Vagina (tissue), 2 donors: ENCODE data around the gene FBXL17. TPM values are rescaled to one million over a fixed set of nuclear protein-coding genes. Genes with fewer than 3 reads are reported as not detected.

Experiments used
- DNase-seq, 2 donors: peaks; one replicate each; pipeline ENCODE4 v3.0.0-alpha.2; 2017; ENCODE audit errors: extremely low spot score in 2 of 2
- H3K27ac ChIP-seq: fragments of 200-600 bp; sonication (generic); one replicate; pipeline ENCODE4 v1.5.1; 2019
- H3K27me3 ChIP-seq: fragments of 200-600 bp; sonication (generic); one replicate; pipeline ENCODE4 v1.5.1; 2019
- H3K36me3 ChIP-seq, 2 donors: fragments of 200-600 bp; sonication (generic); one replicate each; pipeline ENCODE4 v1.5.1; 2017 to 2019
- H3K4me1 ChIP-seq: fragments of 200-600 bp; sonication (generic); one replicate; pipeline ENCODE4 v1.5.1; 2019
- H3K4me3 ChIP-seq, 2 donors: fragments of 200-600 bp; sonication (generic); 1 replicate in 1 of 2; 2 replicates in 1 of 2; pipeline ENCODE4 v1.5.1; 2016 to 2019
- H3K9me3 ChIP-seq: fragments of 200-600 bp; sonication (generic); one replicate; pipeline ENCODE4 v1.5.1; 2019
- POLR2A ChIP-seq, 2 donors: fragments of 450-650 bp; IDR thresholded peaks; one replicate each; pipeline ENCODE4 v1.6.1; 2017; ENCODE audit warnings: antibody characterized with exemption in 2 of 2, mild to moderate bottlenecking in 2 of 2, moderate library complexity in 2 of 2
- POLR2AphosphoS5 ChIP-seq, 2 donors: sonication (generic); formaldehyde crosslinking; IDR thresholded peaks; one replicate each; pipeline ENCODE4 v1.9.0; 2017; ENCODE audit warnings: antibody characterized with exemption in 2 of 2, mild to moderate bottlenecking in 2 of 2, low read depth in 1 of 2; ENCODE audit not compliant: insufficient read depth in 1 of 2
- intact Hi-C: fragments of 100-400 bp; cut with DNase I; formaldehyde crosslinking; loops from one replicate; pipeline ENCODE4 v1.15.1; 2023
- total RNA-seq: library from RNA; depleted of rRNA; stranded (reverse); fragments of >200 nt; gene quantifications from one replicate; pipeline ENCODE4 v1.2.3, GENCODE V29; 2016
- TF ChIP-seq, protein P1 (sequence below), 3 experiments: fragments of 450-650 bp in 2 of 3; fragments of 200-600 bp in 1 of 3; sonication (generic) in 1 of 3; IDR thresholded peaks; one replicate each; pipeline ENCODE4 v1.5.1; 2017 to 2019; ENCODE audit warnings: antibody characterized with exemption in 3 of 3, mild to moderate bottlenecking in 2 of 3, moderate library complexity in 2 of 3

The FBXL17 gene
- total RNA-seq, 1 donor from 2014 or later: 15.0 TPM

DNA sequence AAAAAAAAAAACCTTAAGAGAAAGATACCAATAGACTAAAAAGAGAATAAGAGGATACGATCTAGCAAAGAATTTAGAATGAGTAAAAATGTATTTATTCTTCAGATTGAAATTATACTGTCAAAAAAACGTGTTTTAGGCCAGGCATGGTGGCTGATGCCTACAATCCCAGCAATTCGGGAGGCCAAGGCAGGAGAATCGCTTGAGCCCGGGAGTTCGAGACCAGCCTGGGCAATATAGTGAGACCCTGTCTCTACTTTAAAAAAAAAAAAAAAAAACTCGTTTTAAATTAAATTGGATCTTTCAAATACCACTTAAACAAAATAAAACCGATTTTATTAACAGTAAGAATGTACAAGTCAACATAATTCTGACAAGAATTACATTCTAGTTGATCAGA is 41.8 kb downstream of the FBXL17 start:
- no peaks in the 10 kb centered on the region for H3K36me3 ChIP-seq
- H3K9me3 ChIP-seq: no peaks in the 10 kb centered on the region
- no peak for DNase-seq
- TF ChIP-seq POLR2AphosphoS5 (IDR thresholded peaks at IDR 0.05; ENCODE audit: insufficient read depth in 1 of 2, low read depth in 1 of 2): no peak
- TF ChIP-seq POLR2A (IDR thresholded peaks at IDR 0.05): no peak
- TF ChIP-seq, protein P1, sequence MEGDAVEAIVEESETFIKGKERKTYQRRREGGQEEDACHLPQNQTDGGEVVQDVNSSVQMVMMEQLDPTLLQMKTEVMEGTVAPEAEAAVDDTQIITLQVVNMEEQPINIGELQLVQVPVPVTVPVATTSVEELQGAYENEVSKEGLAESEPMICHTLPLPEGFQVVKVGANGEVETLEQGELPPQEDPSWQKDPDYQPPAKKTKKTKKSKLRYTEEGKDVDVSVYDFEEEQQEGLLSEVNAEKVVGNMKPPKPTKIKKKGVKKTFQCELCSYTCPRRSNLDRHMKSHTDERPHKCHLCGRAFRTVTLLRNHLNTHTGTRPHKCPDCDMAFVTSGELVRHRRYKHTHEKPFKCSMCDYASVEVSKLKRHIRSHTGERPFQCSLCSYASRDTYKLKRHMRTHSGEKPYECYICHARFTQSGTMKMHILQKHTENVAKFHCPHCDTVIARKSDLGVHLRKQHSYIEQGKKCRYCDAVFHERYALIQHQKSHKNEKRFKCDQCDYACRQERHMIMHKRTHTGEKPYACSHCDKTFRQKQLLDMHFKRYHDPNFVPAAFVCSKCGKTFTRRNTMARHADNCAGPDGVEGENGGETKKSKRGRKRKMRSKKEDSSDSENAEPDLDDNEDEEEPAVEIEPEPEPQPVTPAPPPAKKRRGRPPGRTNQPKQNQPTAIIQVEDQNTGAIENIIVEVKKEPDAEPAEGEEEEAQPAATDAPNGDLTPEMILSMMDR (IDR thresholded peaks at IDR 0.05): no peak
- no peaks in the 10 kb centered on the region for H3K4me1 ChIP-seq
- H3K4me3 ChIP-seq: no peak overlapping the region
- H3K27ac ChIP-seq: no peak overlapping the region
- H3K27me3 ChIP-seq: no peaks in the 10 kb centered on the region
- intact Hi-C loops: no loop called here

DNA sequence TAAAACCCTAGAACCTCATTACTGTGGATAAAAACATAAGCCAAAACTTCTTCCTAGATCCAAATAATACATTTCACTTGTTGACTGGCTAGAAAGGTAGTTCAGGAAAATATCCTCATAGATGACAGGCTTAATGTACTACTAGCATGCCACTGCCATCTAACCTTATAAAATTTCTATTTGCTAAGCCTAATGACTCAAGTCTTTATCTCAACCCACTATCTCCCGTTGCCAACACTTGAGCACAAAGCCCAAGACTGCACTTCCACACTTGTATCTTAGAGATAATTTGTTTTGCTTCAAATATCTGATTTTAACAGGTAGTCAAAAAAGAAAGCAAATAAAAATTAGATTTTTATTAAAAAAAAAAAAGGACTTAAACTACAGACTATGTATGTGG is 42.7 kb downstream of the FBXL17 start:
- no peaks in the 10 kb centered on the region for H3K36me3 ChIP-seq
- intact Hi-C loops: no loop called here

DNA sequence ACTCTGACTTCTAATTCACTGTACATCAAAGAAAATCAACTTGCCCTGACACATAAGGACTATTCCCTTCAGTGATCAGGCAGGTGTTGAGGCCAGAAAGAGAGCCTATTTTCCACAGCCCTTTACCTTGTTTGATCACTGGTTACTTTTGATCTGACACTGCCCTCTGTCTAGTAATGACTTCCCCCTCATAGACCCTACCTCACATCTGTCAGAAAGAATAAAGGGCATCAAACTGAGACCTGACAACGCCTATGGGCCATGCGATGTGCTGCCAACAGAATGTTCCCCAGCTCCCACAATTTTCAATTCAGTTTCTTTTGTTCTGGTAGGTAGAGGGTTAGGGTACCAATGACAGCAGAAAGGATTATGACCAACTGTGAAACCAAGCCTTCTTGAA is 47.7 kb downstream of the FBXL17 start:
- H3K9me3 ChIP-seq: no peaks in the 10 kb centered on the region
- H3K4me3 ChIP-seq: no peak overlapping the region
- no peak for DNase-seq
- no peaks in the 10 kb centered on the region for H3K4me1 ChIP-seq
- no peak for TF ChIP-seq POLR2A (IDR thresholded peaks at IDR 0.05)
- TF ChIP-seq POLR2AphosphoS5 (IDR thresholded peaks at IDR 0.05; ENCODE audit: insufficient read depth in 1 of 2, low read depth in 1 of 2): no peak
- TF ChIP-seq, protein P1 (IDR thresholded peaks at IDR 0.05): no peak
- no peaks in the 10 kb centered on the region for H3K36me3 ChIP-seq
- intact Hi-C loops: no loop called here
- H3K27me3 ChIP-seq: no peaks in the 10 kb centered on the region
- no peak overlapping the region for H3K27ac ChIP-seq

More for the DNA sequence above, 42.7 kb downstream of the FBXL17 start:
- Histone ChIP-seq H3K9me3 (no peaks in the 10 kb centered on the region), H3K4me1 (no peaks in the 10 kb centered on the region), H3K4me3 (no peak overlapping the region), H3K27me3 (no peaks in the 10 kb centered on the region), H3K27ac (no peak overlapping the region)
- DNase-seq: no peak
- TF ChIP-seq POLR2AphosphoS5 (IDR thresholded peaks at IDR 0.05; ENCODE audit: insufficient read depth in 1 of 2, low read depth in 1 of 2): no peak
- TF ChIP-seq, protein P1 (IDR thresholded peaks at IDR 0.05): no peak
- TF ChIP-seq POLR2A (IDR thresholded peaks at IDR 0.05): no peak

DNA sequence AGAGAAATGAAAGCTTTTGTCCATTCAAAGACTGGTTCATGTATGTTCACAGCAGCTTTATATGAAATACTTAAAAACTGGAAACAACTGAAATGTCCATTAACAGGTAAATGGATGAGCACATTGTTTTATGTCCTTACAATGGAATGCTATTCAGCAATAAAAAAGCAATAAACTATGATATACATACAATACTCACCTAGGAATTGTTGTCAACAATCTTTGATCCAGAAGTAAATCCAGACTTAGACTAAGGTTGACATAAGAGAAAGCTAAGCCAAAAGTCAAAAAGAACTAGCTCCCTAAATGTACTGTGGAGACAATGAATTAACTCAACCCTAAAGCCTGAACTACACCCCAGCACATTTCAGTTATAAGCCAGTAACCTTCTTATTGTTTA is 54.9 kb downstream of the FBXL17 start:
- Histone ChIP-seq H3K27me3 (no peaks in the 10 kb centered on the region), H3K4me1 (no peaks in the 10 kb centered on the region), H3K4me3 (no peak overlapping the region), H3K36me3 (no peaks in the 10 kb centered on the region), H3K27ac (no peak overlapping the region), H3K9me3 (no peaks in the 10 kb centered on the region)
- DNase-seq: no peak
- TF ChIP-seq, protein P1 (IDR thresholded peaks at IDR 0.05): no peak
- TF ChIP-seq POLR2A (IDR thresholded peaks at IDR 0.05): no peak
- TF ChIP-seq POLR2AphosphoS5 (IDR thresholded peaks at IDR 0.05; ENCODE audit: insufficient read depth in 1 of 2, low read depth in 1 of 2): no peak
- intact Hi-C loops: no loop called here

DNA sequence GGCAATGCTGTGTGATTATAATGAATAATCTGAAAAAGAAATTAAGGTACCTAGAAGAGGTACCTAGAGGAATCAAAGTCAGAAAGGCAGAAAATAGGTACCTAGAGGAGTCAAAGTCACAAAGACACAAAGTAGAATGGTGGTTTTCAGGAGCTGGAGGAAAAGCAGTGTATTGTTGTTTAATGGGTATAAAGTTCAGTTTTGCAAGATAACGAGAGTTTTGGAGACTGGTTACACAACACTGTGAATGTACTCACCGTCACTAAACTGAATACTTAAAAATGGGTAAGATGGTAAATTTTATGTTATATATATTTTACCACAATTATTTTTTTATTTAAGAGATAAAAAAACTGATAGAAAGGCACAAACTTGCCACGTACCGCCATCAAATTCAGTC is 57.0 kb downstream of the FBXL17 start:
- Histone ChIP-seq H3K36me3 (no peaks in the 10 kb centered on the region), H3K27ac (no peak overlapping the region), H3K9me3 (no peaks in the 10 kb centered on the region), H3K27me3 (no peaks in the 10 kb centered on the region), H3K4me1 (no peaks in the 10 kb centered on the region), H3K4me3 (no peak overlapping the region)
- no peak for DNase-seq
- TF ChIP-seq POLR2AphosphoS5 (IDR thresholded peaks at IDR 0.05; ENCODE audit: insufficient read depth in 1 of 2, low read depth in 1 of 2) (no peak), POLR2A (IDR thresholded peaks at IDR 0.05) (no peak)
- TF ChIP-seq, protein P1 (IDR thresholded peaks at IDR 0.05): no peak
- intact Hi-C loops: no loop called here
